Measurements from ENCODE around the gene LARP4B.

- TF ChIP-seq, protein P1, sequence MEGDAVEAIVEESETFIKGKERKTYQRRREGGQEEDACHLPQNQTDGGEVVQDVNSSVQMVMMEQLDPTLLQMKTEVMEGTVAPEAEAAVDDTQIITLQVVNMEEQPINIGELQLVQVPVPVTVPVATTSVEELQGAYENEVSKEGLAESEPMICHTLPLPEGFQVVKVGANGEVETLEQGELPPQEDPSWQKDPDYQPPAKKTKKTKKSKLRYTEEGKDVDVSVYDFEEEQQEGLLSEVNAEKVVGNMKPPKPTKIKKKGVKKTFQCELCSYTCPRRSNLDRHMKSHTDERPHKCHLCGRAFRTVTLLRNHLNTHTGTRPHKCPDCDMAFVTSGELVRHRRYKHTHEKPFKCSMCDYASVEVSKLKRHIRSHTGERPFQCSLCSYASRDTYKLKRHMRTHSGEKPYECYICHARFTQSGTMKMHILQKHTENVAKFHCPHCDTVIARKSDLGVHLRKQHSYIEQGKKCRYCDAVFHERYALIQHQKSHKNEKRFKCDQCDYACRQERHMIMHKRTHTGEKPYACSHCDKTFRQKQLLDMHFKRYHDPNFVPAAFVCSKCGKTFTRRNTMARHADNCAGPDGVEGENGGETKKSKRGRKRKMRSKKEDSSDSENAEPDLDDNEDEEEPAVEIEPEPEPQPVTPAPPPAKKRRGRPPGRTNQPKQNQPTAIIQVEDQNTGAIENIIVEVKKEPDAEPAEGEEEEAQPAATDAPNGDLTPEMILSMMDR (tag by site-specific recombination; IDR thresholded peaks at IDR 0.05), result no peak
- no peak for TF ChIP-seq ZNF24 (tag by site-specific recombination; IDR thresholded peaks at IDR 0.05)
- TF ChIP-seq ZFP41 (tag by site-specific recombination; IDR thresholded peaks at IDR 0.05; ENCODE audit: borderline replicate concordance), result no peak
- no peak for TF ChIP-seq ZNF610 (tag by site-specific recombination; IDR thresholded peaks at IDR 0.05; ENCODE audit: borderline replicate concordance)
Observed at GRCh38 chr10:780536-781524, 150.7 kb downstream of the LARP4B start.
